WERI-Rb-1 (cell line): ENCODE data around the gene TMSB4X.
"Not testable (repeated sequence)": the region's sequence is repeated elsewhere in the genome, so short reads cannot be mapped to it uniquely, and the experiment has no call there.

Experiments
- DNase-seq: peaks from one replicate; pipeline ENCODE4 v3.0.0-alpha.2; 2020
- H3K27ac ChIP-seq: fragments of 250-450 bp; sonication (Bioruptor Pico); 2 replicates; pipeline ENCODE4 v1.5.1; 2020; ENCODE audit warnings: mild to moderate bottlenecking, moderate library complexity
- H3K27me3 ChIP-seq: fragments of 250-450 bp; sonication (Bioruptor Pico); 2 replicates; pipeline ENCODE4 v1.5.1; 2021; ENCODE audit warnings: mild to moderate bottlenecking, low read depth, moderate library complexity; ENCODE audit not compliant: insufficient read depth, severe bottlenecking
- H3K36me3 ChIP-seq: fragments of 250-450 bp; sonication (Bioruptor Pico); 2 replicates; pipeline ENCODE4 v1.5.1; 2020; ENCODE audit warnings: mild to moderate bottlenecking, moderate library complexity
- H3K4me3 ChIP-seq: 2 replicates; pipeline ENCODE4 v1.5.1; 2011; ENCODE audit warnings: low read depth, mild to moderate bottlenecking, control low read depth, low read length
- H3K9me3 ChIP-seq: fragments of 250-450 bp; sonication (Bioruptor Pico); 2 replicates; pipeline ENCODE4 v1.5.1; 2021; ENCODE audit warnings: mild to moderate bottlenecking, moderate library complexity; ENCODE audit not compliant: severe bottlenecking
- TF ChIP-seq, protein P1 (sequence below): IDR thresholded peaks from 2 replicates; pipeline ENCODE4 v1.5.1; 2011; ENCODE audit warnings: low read depth, mild to moderate bottlenecking, control low read depth, inconsistent platforms, low read length

The TMSB4X gene

DNA sequence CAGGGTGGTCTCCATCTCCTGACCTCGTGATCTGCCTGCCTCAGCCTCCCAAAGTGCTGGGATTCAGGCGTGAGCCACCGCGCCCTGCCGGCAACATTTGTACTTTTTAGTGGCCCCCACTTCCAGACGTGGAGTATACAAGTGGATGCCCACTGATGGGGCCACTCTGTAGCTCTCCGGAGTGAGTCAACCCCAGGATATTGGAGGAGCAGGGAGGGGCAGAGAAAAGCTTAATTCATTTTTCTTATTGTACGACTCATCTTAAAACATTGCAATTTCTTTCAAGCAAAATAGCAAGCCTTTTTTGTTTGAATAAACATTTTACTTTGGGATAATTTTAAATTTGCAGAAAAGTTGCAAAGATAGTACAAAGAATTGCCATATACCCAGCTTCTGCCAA lies 34.9 kb downstream of the TMSB4X start:
- H3K9me3 ChIP-seq: no peaks in the 10 kb centered on the region
- DNase-seq: no peak

DNA sequence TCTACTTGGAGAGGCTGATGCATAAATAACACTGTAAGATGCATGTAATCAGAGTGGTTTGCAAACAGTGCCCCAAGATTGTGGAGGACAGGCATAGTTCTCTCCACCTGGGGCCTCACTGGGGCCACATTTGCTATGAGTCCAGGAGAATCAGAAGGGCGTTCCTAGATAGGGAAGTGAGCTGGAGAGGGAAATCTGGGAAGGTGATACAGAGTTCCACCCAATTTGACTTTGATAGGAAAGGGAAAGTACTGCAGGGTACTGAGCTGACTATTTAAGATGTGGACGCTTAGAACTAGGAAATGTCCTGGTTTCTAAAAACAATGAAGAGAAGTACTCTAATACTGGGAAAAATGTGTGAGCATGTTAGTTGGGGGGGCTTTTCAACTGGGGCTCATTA lies 35.6 kb downstream of the TMSB4X start:
- H3K27me3 ChIP-seq: no peaks in the 10 kb centered on the region
- H3K9me3 ChIP-seq: no peaks in the 10 kb centered on the region
- H3K27ac ChIP-seq: no peak overlapping the region
- H3K4me3 ChIP-seq: no peak overlapping the region
- TF ChIP-seq, protein P1, sequence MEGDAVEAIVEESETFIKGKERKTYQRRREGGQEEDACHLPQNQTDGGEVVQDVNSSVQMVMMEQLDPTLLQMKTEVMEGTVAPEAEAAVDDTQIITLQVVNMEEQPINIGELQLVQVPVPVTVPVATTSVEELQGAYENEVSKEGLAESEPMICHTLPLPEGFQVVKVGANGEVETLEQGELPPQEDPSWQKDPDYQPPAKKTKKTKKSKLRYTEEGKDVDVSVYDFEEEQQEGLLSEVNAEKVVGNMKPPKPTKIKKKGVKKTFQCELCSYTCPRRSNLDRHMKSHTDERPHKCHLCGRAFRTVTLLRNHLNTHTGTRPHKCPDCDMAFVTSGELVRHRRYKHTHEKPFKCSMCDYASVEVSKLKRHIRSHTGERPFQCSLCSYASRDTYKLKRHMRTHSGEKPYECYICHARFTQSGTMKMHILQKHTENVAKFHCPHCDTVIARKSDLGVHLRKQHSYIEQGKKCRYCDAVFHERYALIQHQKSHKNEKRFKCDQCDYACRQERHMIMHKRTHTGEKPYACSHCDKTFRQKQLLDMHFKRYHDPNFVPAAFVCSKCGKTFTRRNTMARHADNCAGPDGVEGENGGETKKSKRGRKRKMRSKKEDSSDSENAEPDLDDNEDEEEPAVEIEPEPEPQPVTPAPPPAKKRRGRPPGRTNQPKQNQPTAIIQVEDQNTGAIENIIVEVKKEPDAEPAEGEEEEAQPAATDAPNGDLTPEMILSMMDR: no peak
- no peak for DNase-seq
- H3K36me3 ChIP-seq: no peaks in the 10 kb centered on the region

More for the DNA sequence above, 34.9 kb downstream of the TMSB4X start:
- Histone ChIP-seq H3K27ac (no peak overlapping the region), H3K36me3 (no peaks in the 10 kb centered on the region), H3K4me3 (no peak overlapping the region), H3K27me3 (no peaks in the 10 kb centered on the region)
- TF ChIP-seq, protein P1: no peak

DNA sequence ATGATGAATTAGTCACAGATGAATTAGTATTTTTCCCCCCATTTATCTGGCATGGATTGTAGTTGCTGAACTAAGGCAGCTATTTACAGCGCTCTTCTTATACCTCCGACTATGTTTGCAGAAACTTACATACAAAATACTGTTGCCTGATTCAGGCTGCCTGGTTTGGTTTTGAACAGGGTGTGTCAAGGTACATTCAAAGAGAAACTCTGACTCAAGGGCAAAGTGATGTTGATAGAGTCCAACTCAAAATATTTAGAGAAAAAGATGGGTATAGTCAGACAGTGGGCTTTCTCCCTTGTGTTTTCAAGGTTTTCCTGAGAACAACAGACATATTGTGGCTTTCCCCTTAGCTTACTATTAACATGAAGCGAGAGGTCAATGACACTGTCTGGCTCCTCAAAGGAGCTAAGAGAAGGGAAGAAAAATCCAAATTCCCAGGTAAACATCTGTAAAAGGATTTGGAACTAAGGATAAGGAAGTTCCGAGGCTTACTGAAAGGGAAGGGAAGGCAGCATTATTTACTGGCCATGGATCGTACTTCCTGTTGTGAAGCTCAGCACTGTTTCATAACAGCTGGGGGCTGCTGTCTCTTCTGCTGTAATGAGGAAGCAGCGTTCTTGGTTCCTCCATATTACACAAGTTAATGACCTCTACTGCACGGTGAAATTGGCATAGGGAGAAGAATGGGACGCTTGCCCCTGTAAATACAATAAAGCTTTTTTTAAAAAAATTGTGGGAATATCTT lies 38.6 kb downstream of the TMSB4X start:
- Histone ChIP-seq H3K4me3 (no peak overlapping the region), H3K27me3 (no peaks in the 10 kb centered on the region), H3K36me3 (no peaks in the 10 kb centered on the region), H3K9me3 (no peaks in the 10 kb centered on the region), H3K27ac (no peak overlapping the region)
- no peak for DNase-seq
- TF ChIP-seq, protein P1: no peak

DNA sequence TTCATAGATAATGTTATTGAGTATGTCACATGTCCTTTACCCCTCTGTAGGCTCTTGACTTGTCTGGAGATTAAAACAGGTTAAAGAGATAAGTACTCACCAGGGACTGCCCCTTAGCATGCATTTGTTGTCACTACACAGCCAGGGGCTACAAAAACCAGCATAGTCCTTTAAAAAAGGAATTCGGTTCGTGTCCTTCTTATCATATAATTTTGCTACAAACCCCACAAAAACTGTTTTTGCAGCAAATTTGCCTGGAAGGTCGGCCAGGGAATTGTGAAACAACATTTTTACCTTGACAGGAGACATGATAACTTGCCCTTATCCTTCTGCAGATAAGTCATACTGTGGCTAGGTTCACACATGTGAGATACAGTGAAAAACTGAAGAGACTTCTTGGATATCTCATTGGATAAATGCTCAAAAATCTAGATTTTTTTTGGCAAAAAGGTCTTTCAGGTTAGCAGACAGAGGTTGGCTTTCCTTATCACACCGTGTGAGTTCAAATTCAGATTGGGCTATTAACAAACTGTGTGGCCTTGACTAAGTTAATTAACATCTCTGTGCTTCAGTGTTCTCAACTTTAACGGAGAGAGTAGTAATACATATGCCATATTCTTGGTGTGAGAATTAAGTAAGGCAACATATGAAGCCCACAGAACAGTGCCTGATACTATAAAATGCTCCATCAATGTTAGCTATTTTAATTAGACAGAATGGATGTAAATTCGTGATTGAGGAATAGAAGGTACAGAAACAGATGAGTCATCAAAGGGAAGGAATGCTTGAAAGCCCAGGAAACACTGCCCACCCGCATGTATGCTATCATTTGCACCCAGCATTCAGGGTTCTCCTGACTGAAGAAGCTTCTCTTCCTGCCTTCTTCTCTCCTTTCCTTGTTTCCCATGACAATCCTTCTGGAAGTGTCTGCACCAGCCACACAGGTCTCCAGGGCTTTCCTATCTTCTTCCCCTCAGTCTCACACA lies 39.5 kb downstream of the TMSB4X start:
- H3K27ac ChIP-seq: no peak overlapping the region
- H3K27me3 ChIP-seq: no peaks in the 10 kb centered on the region
- no peaks in the 10 kb centered on the region for H3K9me3 ChIP-seq
- H3K36me3 ChIP-seq: no peaks in the 10 kb centered on the region
- no peak overlapping the region for H3K4me3 ChIP-seq
- TF ChIP-seq, protein P1: no peak
- DNase-seq: no peak

DNA sequence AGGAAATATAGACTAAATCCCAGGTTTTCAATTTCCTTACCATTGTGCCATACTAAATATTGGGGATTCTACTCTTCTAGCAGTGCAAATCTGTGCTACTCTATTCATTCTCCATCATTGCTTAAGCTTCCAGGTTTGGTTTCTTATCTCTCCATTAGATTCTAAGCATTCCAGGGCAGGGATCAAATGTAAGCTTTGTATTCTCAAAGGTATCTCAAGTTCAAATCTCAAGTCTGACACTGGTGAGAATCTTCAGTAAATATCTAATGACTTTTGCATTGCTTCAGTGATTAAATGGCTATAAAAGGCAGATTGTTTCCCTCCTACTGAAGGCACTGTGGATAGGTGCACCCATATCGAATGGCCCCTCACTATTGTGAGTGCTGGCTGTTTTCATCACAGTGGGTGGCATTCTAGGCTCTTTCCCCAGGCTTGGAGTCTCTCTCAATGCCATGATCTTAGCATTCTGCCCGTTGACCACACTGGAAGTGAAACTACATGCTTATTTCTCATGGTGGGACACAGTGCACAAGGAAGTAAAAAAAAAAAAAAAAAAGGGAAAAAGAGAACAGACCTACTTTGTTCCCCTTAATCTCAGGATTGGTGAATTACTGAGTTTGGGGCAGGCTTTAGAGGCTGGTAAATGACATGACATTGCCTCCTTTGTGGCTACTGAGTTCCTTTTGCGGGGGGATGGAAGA lies 40.8 kb downstream of the TMSB4X start:
- Histone ChIP-seq H3K36me3 (no peaks in the 10 kb centered on the region), H3K27me3 (no peaks in the 10 kb centered on the region), H3K4me3 (no peak overlapping the region), H3K27ac (no peak overlapping the region), H3K9me3 (no peaks in the 10 kb centered on the region)
- DNase-seq: no peak
- TF ChIP-seq, protein P1: no peak

DNA sequence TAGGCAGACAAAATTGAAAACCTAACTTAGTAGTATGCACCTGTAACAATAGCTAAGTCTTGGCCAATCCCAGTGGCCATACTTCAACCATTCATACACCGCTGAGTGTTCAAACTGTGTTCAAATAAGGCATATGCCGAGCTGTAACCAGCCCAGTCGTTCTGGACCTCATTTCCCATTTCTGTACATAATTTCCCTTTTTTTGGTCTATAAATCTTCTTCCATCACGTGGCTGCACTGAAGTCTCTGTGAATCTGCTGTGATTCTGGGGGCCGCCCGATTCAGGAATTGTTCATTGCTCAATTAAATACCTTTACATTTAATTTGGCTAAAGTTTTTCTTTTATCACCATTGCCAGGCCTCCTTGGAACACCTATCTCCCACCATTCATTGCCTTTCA lies 41.8 kb downstream of the TMSB4X start:
- not testable (repeated sequence) for H3K27ac ChIP-seq, DNase-seq, H3K4me3 ChIP-seq, H3K27me3 ChIP-seq, H3K9me3 ChIP-seq, H3K36me3 ChIP-seq
